WTC11 (cell line): ENCODE measurements around the gene PTPN7. TPM values are rescaled to one million over a fixed set of nuclear protein-coding genes. Genes with fewer than 3 reads are reported as not detected.

Experiments used
- ATAC-seq: fragments of 200-7000 bp; cut with Tn5 transposase; 2 replicates; pipeline ENCODE4 v1.10.0; 2021; ENCODE audit warnings: mild to moderate bottlenecking, moderate library complexity
- CTCF ChIA-PET: fragments of 300-600 bp; sonication (Branson Sonifier 250); formaldehyde crosslinking; loops from one replicate; lab custom pipeline; 2021; ENCODE audit warnings: antibody characterized with exemption; lab: Charles Lee
- POLR2A ChIA-PET: fragments of 350-600 bp; sonication (Branson Sonifier 250); formaldehyde crosslinking; loops from one replicate; lab custom pipeline; 2021; ENCODE audit warnings: antibody characterized with exemption; lab: Charles Lee
- DNase-seq: peaks from one replicate; pipeline ENCODE4 v3.0.0; 2021; ENCODE audit warnings: low spot score
- H3K27ac Mint-ChIP-seq: 2 replicates; pipeline ENCODE4 v1.8.0; 2021; ENCODE audit warnings: mixed read lengths
- H3K27me3 Mint-ChIP-seq: 2 replicates; pipeline ENCODE4 v1.8.0; 2021; ENCODE audit warnings: low read depth, mild to moderate bottlenecking, moderate library complexity, mixed read lengths
- H3K36me3 Mint-ChIP-seq: 2 replicates; pipeline ENCODE4 v1.8.0; 2021; ENCODE audit warnings: mixed read lengths
- H3K4me1 Mint-ChIP-seq: 2 replicates; pipeline ENCODE4 v1.8.0; 2022; ENCODE audit warnings: mixed read lengths
- H3K4me3 Mint-ChIP-seq: 2 replicates; pipeline ENCODE4 v1.8.0; 2021; ENCODE audit warnings: mild to moderate bottlenecking, moderate library complexity, mixed read lengths
- H3K9me3 Mint-ChIP-seq: 2 replicates; pipeline ENCODE4 v1.8.0; 2021; ENCODE audit warnings: mixed read lengths
- CBFB ChIP-seq: sonication (generic); formaldehyde crosslinking; IDR thresholded peaks from 2 replicates; pipeline ENCODE4 v1.8.1; 2022; ENCODE audit warnings: mild to moderate bottlenecking, low read depth, missing genetic modification reagents
- NFATC4 ChIP-seq: fragments of 250-450 bp; sonication (Bioruptor Pico); IDR thresholded peaks from 2 replicates; pipeline ENCODE4 v1.9.0; 2021; ENCODE audit warnings: mild to moderate bottlenecking
- TP53 ChIP-seq: sonication (generic); formaldehyde crosslinking; IDR thresholded peaks from 2 replicates; pipeline ENCODE4 v1.8.1; 2023; ENCODE audit warnings: mild to moderate bottlenecking, missing genetic modification reagents
- ZNF317 ChIP-seq: sonication (generic); formaldehyde crosslinking; IDR thresholded peaks from 2 replicates; pipeline ENCODE4 v1.8.1; 2023; ENCODE audit warnings: low read depth, mild to moderate bottlenecking, moderate library complexity, missing genetic modification reagents, borderline replicate concordance
- total RNA-seq: library from RNA; stranded (reverse); gene quantifications from 3 replicates; pipeline ENCODE4 v1.2.3, GENCODE V29; 2021
- TF ChIP-seq, protein P1 (sequence below): sonication (generic); formaldehyde crosslinking; IDR thresholded peaks from 2 replicates; pipeline ENCODE4 v1.8.0; 2023; ENCODE audit warnings: mild to moderate bottlenecking, missing genetic modification reagents
- TF ChIP-seq, protein P2 (sequence below): sonication (generic); formaldehyde crosslinking; IDR thresholded peaks from 2 replicates; pipeline ENCODE4 v1.8.1; 2022; ENCODE audit warnings: mild to moderate bottlenecking, missing genetic modification reagents, moderate library complexity, borderline replicate concordance
- TF ChIP-seq, protein P3 (sequence below): fragments of 250-450 bp; sonication (Bioruptor Pico); IDR thresholded peaks from 2 replicates; pipeline ENCODE4 v1.9.0; 2021; ENCODE audit warnings: mild to moderate bottlenecking, borderline replicate concordance
- TF ChIP-seq, protein P4 (sequence below): sonication (generic); formaldehyde crosslinking; IDR thresholded peaks from 2 replicates; pipeline ENCODE4 v1.8.1; 2022; ENCODE audit warnings: low read depth, mild to moderate bottlenecking, moderate library complexity, missing genetic modification reagents, borderline replicate concordance
- TF ChIP-seq, protein P5 (sequence below): sonication (generic); formaldehyde crosslinking; IDR thresholded peaks from 2 replicates; pipeline ENCODE4 v1.8.1; 2023; ENCODE audit warnings: mild to moderate bottlenecking, missing genetic modification reagents, borderline replicate concordance
- TF ChIP-seq, protein P6 (sequence below): sonication (generic); formaldehyde crosslinking; IDR thresholded peaks from 2 replicates; pipeline ENCODE4 v1.8.1; 2022; ENCODE audit warnings: low read depth, missing genetic modification reagents, borderline replicate concordance
- TF ChIP-seq, protein P7 (sequence below): sonication (generic); formaldehyde crosslinking; IDR thresholded peaks from 2 replicates; pipeline ENCODE4 v1.8.0; 2022; ENCODE audit warnings: mild to moderate bottlenecking, missing genetic modification reagents
- TF ChIP-seq, protein P8 (sequence below): sonication (generic); formaldehyde crosslinking; IDR thresholded peaks from 2 replicates; pipeline ENCODE4 v1.8.1; 2023; ENCODE audit warnings: mild to moderate bottlenecking, missing genetic modification reagents

The PTPN7 gene
- total RNA-seq, 1 experiment from 2014 or later = 0.98 TPM

DNA sequence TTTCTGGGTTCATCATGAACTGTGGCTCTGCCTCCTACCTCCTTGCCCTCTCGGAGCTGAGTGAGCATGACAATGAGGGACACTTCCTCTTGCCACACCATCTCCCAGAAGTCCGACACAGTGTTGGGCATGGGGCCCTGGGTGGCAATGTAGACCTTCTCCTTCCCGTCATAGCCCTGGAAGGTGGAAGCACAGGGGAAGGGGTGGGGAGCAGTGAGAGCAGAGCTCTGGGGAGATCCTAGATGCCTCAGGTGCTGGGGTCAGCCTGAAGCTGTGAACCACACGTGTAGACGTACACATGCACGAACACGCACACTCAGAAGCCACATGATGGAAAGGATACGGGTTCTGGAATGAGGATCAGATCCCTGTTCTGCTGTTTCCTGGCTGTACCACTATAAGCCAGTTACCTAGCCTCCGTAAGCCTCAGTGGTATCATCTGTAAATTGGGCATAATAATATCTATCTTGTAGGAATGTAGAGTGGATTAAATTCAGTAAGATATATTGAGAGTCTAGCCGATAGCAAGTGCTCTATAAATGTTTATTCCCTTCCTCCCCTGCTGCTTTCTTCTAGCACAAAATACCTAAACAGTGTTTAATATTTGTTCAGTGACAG lies 6.1 kb downstream of the PTPN7 start (continued):
- TF ChIP-seq, protein P1, sequence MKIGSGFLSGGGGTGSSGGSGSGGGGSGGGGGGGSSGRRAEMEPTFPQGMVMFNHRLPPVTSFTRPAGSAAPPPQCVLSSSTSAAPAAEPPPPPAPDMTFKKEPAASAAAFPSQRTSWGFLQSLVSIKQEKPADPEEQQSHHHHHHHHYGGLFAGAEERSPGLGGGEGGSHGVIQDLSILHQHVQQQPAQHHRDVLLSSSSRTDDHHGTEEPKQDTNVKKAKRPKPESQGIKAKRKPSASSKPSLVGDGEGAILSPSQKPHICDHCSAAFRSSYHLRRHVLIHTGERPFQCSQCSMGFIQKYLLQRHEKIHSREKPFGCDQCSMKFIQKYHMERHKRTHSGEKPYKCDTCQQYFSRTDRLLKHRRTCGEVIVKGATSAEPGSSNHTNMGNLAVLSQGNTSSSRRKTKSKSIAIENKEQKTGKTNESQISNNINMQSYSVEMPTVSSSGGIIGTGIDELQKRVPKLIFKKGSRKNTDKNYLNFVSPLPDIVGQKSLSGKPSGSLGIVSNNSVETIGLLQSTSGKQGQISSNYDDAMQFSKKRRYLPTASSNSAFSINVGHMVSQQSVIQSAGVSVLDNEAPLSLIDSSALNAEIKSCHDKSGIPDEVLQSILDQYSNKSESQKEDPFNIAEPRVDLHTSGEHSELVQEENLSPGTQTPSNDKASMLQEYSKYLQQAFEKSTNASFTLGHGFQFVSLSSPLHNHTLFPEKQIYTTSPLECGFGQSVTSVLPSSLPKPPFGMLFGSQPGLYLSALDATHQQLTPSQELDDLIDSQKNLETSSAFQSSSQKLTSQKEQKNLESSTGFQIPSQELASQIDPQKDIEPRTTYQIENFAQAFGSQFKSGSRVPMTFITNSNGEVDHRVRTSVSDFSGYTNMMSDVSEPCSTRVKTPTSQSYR (CRISPR knock-in tag) = no peak
- no peak for TF ChIP-seq NFATC4
- TF ChIP-seq, protein P2, sequence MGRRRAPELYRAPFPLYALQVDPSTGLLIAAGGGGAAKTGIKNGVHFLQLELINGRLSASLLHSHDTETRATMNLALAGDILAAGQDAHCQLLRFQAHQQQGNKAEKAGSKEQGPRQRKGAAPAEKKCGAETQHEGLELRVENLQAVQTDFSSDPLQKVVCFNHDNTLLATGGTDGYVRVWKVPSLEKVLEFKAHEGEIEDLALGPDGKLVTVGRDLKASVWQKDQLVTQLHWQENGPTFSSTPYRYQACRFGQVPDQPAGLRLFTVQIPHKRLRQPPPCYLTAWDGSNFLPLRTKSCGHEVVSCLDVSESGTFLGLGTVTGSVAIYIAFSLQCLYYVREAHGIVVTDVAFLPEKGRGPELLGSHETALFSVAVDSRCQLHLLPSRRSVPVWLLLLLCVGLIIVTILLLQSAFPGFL = no peak
- TF ChIP-seq, protein P3, sequence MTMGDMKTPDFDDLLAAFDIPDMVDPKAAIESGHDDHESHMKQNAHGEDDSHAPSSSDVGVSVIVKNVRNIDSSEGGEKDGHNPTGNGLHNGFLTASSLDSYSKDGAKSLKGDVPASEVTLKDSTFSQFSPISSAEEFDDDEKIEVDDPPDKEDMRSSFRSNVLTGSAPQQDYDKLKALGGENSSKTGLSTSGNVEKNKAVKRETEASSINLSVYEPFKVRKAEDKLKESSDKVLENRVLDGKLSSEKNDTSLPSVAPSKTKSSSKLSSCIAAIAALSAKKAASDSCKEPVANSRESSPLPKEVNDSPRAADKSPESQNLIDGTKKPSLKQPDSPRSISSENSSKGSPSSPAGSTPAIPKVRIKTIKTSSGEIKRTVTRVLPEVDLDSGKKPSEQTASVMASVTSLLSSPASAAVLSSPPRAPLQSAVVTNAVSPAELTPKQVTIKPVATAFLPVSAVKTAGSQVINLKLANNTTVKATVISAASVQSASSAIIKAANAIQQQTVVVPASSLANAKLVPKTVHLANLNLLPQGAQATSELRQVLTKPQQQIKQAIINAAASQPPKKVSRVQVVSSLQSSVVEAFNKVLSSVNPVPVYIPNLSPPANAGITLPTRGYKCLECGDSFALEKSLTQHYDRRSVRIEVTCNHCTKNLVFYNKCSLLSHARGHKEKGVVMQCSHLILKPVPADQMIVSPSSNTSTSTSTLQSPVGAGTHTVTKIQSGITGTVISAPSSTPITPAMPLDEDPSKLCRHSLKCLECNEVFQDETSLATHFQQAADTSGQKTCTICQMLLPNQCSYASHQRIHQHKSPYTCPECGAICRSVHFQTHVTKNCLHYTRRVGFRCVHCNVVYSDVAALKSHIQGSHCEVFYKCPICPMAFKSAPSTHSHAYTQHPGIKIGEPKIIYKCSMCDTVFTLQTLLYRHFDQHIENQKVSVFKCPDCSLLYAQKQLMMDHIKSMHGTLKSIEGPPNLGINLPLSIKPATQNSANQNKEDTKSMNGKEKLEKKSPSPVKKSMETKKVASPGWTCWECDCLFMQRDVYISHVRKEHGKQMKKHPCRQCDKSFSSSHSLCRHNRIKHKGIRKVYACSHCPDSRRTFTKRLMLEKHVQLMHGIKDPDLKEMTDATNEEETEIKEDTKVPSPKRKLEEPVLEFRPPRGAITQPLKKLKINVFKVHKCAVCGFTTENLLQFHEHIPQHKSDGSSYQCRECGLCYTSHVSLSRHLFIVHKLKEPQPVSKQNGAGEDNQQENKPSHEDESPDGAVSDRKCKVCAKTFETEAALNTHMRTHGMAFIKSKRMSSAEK (CRISPR knock-in tag) = no peak
- TF ChIP-seq CBFB = no peak
- TF ChIP-seq, protein P4, sequence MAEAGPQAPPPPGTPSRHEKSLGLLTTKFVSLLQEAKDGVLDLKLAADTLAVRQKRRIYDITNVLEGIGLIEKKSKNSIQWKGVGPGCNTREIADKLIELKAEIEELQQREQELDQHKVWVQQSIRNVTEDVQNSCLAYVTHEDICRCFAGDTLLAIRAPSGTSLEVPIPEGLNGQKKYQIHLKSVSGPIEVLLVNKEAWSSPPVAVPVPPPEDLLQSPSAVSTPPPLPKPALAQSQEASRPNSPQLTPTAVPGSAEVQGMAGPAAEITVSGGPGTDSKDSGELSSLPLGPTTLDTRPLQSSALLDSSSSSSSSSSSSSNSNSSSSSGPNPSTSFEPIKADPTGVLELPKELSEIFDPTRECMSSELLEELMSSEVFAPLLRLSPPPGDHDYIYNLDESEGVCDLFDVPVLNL (CRISPR knock-in tag) = no peak
- TF ChIP-seq, protein P5, sequence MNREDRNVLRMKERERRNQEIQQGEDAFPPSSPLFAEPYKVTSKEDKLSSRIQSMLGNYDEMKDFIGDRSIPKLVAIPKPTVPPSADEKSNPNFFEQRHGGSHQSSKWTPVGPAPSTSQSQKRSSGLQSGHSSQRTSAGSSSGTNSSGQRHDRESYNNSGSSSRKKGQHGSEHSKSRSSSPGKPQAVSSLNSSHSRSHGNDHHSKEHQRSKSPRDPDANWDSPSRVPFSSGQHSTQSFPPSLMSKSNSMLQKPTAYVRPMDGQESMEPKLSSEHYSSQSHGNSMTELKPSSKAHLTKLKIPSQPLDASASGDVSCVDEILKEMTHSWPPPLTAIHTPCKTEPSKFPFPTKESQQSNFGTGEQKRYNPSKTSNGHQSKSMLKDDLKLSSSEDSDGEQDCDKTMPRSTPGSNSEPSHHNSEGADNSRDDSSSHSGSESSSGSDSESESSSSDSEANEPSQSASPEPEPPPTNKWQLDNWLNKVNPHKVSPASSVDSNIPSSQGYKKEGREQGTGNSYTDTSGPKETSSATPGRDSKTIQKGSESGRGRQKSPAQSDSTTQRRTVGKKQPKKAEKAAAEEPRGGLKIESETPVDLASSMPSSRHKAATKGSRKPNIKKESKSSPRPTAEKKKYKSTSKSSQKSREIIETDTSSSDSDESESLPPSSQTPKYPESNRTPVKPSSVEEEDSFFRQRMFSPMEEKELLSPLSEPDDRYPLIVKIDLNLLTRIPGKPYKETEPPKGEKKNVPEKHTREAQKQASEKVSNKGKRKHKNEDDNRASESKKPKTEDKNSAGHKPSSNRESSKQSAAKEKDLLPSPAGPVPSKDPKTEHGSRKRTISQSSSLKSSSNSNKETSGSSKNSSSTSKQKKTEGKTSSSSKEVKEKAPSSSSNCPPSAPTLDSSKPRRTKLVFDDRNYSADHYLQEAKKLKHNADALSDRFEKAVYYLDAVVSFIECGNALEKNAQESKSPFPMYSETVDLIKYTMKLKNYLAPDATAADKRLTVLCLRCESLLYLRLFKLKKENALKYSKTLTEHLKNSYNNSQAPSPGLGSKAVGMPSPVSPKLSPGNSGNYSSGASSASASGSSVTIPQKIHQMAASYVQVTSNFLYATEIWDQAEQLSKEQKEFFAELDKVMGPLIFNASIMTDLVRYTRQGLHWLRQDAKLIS (CRISPR knock-in tag) = no peak
- no peak for TF ChIP-seq TP53 (CRISPR knock-in tag)
- TF ChIP-seq, protein P6, sequence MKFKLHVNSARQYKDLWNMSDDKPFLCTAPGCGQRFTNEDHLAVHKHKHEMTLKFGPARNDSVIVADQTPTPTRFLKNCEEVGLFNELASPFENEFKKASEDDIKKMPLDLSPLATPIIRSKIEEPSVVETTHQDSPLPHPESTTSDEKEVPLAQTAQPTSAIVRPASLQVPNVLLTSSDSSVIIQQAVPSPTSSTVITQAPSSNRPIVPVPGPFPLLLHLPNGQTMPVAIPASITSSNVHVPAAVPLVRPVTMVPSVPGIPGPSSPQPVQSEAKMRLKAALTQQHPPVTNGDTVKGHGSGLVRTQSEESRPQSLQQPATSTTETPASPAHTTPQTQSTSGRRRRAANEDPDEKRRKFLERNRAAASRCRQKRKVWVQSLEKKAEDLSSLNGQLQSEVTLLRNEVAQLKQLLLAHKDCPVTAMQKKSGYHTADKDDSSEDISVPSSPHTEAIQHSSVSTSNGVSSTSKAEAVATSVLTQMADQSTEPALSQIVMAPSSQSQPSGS (CRISPR knock-in tag) = no peak

DNA sequence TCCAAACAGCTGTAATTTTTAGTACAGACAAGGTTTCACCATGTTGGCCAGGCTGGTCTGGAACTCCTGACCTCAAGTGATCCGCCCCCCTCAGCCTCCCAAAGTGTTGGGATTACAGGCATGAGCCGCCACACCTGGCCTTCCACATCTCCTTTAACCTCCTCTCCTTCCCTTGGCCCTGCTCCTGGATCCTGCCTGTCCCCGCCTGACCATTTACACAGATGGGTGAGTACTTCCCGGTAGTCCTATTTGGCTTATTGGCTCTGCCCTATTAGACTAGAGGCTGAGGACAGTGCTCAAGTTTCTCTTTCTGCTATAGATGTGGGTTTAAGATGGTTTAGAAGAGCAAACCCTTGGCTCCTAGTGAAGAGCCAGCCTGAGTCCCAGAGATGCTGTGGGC lies 7.1 kb downstream of the PTPN7 start:
- CTCF ChIA-PET = interaction anchor here (0.6 to 2.6 kb wide), 5 partner anchors 30 to 143 kb away, joined by 4 to 19 read pairs (median 7); partner anchors contain the start of genes ELF3 and GPR37L1
- H3K27ac Mint-ChIP-seq = no peak overlapping the region
- no peaks in the 10 kb centered on the region for H3K36me3 Mint-ChIP-seq
- H3K4me1 Mint-ChIP-seq = peaks cover 10% of the 10 kb centered on the region
- no peaks in the 10 kb centered on the region for H3K27me3 Mint-ChIP-seq
- no peak for ATAC-seq
- POLR2A ChIA-PET = no interaction called here
- DNase-seq = no peak
- no peak overlapping the region for H3K4me3 Mint-ChIP-seq
- no peaks in the 10 kb centered on the region for H3K9me3 Mint-ChIP-seq
- TF ChIP-seq, protein P7, sequence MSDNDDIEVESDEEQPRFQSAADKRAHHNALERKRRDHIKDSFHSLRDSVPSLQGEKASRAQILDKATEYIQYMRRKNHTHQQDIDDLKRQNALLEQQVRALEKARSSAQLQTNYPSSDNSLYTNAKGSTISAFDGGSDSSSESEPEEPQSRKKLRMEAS = no peak
- TF ChIP-seq ZNF317 (CRISPR knock-in tag) = no peak
- TF ChIP-seq, protein P8, sequence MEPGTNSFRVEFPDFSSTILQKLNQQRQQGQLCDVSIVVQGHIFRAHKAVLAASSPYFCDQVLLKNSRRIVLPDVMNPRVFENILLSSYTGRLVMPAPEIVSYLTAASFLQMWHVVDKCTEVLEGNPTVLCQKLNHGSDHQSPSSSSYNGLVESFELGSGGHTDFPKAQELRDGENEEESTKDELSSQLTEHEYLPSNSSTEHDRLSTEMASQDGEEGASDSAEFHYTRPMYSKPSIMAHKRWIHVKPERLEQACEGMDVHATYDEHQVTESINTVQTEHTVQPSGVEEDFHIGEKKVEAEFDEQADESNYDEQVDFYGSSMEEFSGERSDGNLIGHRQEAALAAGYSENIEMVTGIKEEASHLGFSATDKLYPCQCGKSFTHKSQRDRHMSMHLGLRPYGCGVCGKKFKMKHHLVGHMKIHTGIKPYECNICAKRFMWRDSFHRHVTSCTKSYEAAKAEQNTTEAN (CRISPR knock-in tag) = no peak
